Neutrophil (primary cell): ENCODE results near the gene SLC8B1.

Source experiments
- H3K27ac ChIP-seq: fragments of 200-600 bp; sonication (generic); 2 replicates; pipeline ENCODE4 v1.5.1; 2016; ENCODE audit warnings: mild to moderate bottlenecking, moderate library complexity
- H3K27me3 ChIP-seq: fragments of 200-600 bp; sonication (generic); 2 replicates; pipeline ENCODE4 v1.6.0; 2016; ENCODE audit warnings: mild to moderate bottlenecking
- H3K36me3 ChIP-seq: fragments of 200-600 bp; sonication (generic); 2 replicates; pipeline ENCODE4 v1.5.1; 2017
- H3K4me1 ChIP-seq, 2 experiments: fragments of 200-600 bp in 1 of 2; sonication (generic) in 1 of 2; 1 replicate in 1 of 2; 2 replicates in 1 of 2; pipeline versions ENCODE4 v1.5.1 to v1.6.1; 2013 to 2016; ENCODE audit warnings: low read depth in 1 of 2, low read length in 1 of 2, mild to moderate bottlenecking in 1 of 2, moderate library complexity in 1 of 2; ENCODE audit not compliant: control insufficient read depth in 1 of 2, insufficient read depth in 1 of 2
- H3K4me3 ChIP-seq, 2 experiments: fragments of 200-600 bp in 1 of 2; sonication (generic) in 1 of 2; 1 replicate in 1 of 2; 2 replicates in 1 of 2; pipeline ENCODE4 v1.5.1; 2013 to 2016; ENCODE audit warnings: low read depth in 1 of 2, low read length in 1 of 2, mild to moderate bottlenecking in 1 of 2, moderate library complexity in 1 of 2
- H3K9me3 ChIP-seq: fragments of 200-600 bp; sonication (generic); 2 replicates; pipeline ENCODE4 v1.5.1; 2016
- CTCF ChIP-seq: fragments of 200-600 bp; sonication (generic); IDR thresholded peaks from 2 replicates; pipeline ENCODE4 v1.5.1; 2016; ENCODE audit warnings: antibody characterized with exemption

Gene SLC8B1

DNA sequence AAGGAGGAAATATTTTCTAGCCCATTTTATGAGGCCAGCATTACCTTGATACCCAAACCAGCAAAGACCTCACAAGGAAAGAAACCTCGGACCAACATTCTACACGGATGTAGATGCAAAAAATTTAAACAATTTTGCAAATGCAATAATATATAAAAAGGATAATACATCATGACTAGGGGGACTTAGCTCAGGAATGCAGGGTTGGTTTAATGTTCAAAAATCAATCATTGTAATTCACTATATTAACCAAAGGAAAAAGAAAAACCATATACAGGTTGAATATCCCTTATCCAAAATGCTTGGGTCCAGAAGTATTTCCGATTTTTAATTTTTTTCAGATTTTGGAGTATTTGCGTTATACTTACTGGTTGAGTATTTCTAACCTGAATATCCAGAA, 80.6 kb downstream of the SLC8B1 start:
- Histone ChIP-seq H3K27ac (no peak overlapping the region), H3K9me3 (no peaks in the 10 kb centered on the region), H3K4me1 (no peaks in the 10 kb centered on the region), H3K36me3 (no peaks in the 10 kb centered on the region), H3K27me3 (no peaks in the 10 kb centered on the region), H3K4me3 (no peak overlapping the region)
- no peak for TF ChIP-seq CTCF

DNA sequence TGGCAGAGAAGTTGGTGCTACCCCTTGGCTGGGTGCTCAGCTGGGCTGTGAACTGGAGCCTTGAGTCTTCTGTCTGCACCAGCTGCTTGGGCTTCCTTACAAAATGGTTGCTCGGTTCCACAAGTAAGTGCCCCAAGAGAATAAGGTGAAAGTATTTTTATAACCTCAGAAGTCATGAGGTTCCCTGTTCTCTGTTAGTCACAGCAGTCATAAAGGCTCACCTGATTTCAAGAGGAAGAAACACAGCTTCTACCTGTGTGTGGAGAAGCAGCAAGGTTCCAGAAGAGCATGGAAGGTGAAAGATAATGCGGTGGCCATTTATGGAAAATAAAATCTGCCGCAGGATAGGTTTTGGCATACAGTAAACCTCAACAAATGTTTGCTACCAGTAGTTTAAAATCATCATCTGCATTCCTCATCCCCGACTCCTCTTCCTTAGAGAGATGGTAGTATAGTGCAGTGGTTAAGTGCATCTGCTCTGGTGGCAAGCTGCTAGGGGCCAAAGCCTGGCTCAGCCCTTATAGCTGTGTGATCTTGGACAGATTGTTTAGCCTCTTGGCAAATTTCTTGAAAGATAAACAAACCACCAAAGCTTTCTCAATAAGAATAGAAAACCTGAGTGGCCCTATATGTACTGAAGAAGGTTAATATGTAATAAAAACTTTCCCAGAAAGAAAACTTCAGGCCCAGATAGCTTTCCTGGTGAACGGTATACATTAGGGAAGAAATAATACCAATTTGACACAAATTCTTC, 81.2 kb downstream of the SLC8B1 start:
- Histone ChIP-seq H3K27ac (no peak overlapping the region), H3K36me3 (no peaks in the 10 kb centered on the region), H3K27me3 (no peaks in the 10 kb centered on the region), H3K4me1 (no peaks in the 10 kb centered on the region), H3K4me3 (no peak overlapping the region), H3K9me3 (no peaks in the 10 kb centered on the region)
- no peak for TF ChIP-seq CTCF

DNA sequence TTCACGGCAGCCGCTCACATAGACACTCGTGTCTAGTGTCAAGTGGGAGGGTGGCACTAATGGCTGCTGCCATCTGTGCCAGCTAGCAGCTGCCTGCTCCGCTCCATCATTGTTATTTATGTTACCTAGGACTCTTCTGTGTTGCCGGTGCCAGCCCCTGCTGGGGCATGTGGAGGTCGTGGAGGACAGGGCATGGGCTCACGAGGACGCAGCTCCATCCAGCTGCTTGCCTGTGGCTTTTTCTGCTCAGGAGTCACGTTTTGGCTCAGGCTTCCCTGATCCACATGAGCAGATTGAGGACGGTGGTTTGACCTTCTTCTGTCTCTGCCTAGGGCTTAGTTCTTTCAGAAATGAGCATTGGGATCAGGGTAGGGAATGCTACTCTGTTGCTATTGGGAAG, 82.4 kb downstream of the SLC8B1 start:
- no peaks in the 10 kb centered on the region for H3K36me3 ChIP-seq
- H3K27ac ChIP-seq = no peak overlapping the region
- H3K9me3 ChIP-seq = no peaks in the 10 kb centered on the region
- no peak overlapping the region for H3K4me3 ChIP-seq
- no peaks in the 10 kb centered on the region for H3K4me1 ChIP-seq
- no peak for TF ChIP-seq CTCF
- H3K27me3 ChIP-seq = no peaks in the 10 kb centered on the region

- H3K9me3 ChIP-seq = no peaks in the 10 kb centered on the region
- H3K27me3 ChIP-seq = no peaks in the 10 kb centered on the region
- no peaks in the 10 kb centered on the region for H3K36me3 ChIP-seq
- no peak overlapping the region for H3K4me3 ChIP-seq
- H3K4me1 ChIP-seq = no peaks in the 10 kb centered on the region
- H3K27ac ChIP-seq = no peak overlapping the region
- no peak for TF ChIP-seq CTCF
Observed at GRCh38 chr12:113251404-113252070, 83.4 kb downstream of the SLC8B1 start.

DNA sequence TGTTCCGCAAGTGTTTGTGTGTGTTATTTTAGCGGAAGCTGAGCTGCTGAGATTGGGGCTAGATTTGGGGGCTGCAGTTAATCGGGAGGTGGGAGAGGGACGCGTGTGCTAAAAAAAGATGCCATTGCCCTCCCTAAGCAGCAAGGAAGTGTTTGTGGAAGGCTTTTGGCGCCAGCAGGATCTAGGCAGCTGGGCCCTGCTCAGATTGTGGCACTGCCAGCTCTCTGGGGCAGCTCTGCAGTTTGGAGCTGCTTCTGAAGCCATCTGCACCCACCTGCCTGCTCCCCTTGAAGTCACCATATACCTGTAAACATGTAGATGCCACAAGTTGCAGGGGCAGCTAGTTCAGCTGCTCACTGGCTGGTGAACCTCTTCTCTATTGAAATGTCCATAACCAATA, 84.9 kb downstream of the SLC8B1 start:
- H3K36me3 ChIP-seq = no peaks in the 10 kb centered on the region
- no peak for TF ChIP-seq CTCF
- no peaks in the 10 kb centered on the region for H3K4me1 ChIP-seq
- H3K4me3 ChIP-seq = no peak overlapping the region
- no peaks in the 10 kb centered on the region for H3K27me3 ChIP-seq
- H3K27ac ChIP-seq = no peak overlapping the region
- H3K9me3 ChIP-seq = no peaks in the 10 kb centered on the region
